AG20443 (cell line): ENCODE data around the gene PIGR.

Experiments used
- DNase-seq: peaks from one replicate; pipeline ENCODE4 v3.0.0; 2012; ENCODE audit warnings: low spot score, mixed read lengths

Gene PIGR

DNA sequence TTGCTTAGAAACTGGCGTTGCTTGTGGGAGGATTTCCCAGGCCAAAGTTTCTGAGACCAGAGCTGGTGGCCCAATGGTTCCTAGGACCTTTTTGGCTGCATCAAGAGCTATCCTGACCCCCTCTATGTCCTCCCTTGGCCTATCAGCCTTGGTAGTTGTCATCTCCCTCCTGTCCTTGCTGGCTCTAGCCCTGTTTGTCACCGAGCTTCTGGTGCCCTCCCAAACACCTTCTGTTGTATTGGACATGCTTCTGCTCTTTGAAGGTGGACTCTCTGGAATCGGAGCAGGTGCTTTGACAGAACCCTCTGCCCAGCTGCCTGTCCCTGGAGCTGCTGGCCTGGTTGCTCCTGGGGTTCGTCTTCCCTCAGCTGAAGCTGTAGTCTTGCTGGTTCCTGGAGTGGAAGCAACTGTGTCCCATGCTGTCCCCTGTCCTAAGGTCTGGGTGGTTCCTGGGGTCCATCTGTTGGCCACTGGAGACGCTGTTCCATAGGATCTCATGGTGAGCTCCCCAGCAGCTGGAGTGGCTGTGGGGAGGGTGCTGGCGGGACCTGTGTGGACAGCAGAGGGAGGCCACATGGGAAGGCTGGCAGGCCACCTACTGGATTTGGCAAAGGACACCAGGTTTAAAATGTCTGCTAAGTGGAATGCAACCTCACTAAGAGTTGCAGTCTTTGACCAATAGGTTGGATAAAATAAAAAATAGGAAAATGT lies 14.6 kb upstream of the PIGR start:
- DNase-seq: no peak

DNA sequence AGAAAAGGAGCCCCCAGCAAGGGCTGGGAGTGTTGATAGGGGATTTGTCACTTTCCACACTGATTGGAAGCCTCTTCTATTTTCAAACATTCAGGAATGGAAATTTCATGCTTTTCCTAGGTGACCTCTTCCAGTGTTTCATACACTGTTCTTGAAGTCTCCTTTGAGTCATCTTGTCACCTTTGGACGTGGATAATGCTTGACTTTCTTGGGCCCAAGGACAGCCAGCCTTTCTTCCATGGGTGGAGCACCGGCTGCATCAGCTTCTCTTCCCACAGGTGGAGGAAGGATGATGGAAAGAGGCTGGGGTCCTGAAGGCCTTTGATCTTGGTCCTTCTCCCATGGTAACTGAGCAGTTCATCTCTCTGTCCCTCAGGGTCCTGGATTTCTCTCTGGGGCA lies 11.9 kb upstream of the PIGR start:
- no peak for DNase-seq

DNA sequence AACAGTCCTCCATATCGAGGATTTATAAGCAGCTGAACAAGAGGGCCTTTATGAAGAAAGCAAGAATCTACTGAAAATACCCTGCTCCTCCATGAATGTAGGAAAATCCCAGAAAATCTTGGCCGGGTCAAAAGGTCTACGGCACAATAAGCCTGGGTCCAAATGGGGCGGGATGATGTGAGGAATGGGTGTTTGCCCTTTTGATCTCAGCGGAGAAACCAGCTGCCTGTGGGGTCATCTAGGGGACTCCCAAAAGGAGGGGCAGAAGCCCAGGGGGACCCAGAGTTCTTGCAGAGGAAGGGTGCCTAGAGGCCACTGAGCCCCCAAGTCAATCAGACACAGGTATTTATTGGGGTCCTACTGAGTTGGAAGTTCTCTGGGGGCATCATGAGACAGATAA lies 11.4 kb upstream of the PIGR start:
- DNase-seq: no peak

DNA sequence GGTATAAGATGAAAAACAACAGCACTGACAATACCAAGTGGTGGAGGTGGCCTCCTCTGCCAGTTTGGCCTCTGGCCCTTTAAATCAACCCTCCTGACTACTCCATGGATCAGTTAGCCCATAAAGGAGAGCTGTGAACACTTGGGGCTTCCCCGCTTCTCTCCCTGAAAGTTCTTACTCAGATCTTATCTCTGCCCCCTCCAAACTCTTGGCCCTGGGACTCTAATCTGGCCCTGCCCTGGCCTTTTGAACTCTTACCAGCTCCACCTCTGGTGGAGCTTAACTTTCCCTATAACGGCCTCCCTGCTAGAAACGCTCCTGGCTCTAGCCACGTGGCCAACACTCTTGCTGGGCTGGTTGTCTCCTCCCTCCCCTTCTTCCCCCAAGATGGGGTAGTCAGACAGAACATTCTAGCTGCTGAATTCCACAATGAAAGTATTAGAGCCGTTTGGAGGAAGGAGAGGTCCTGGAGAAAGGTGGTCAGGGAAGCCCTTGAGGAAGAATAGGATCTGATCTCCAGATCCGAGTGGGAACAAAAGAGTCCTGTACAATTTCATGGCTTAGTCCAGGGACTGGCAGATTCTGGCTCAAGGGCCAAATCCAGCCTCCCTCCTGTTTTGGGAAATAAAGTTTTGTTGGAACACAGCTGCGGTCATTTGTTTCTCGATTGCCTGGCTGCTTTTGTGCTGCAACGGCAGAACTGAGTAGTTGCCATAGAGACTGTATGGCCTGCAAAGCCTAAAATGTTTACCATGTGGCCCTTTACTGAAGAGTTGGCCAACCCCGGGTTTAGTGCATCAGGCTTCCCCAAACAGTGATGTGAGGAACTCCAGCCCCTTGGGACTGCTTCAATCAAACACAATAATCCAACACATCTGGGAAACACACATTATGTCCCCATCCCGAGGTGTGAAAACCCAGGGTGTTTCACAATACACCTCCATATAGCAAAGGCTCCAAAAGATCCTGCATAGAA lies 9.5 kb upstream of the PIGR start:
- no peak for DNase-seq

DNA sequence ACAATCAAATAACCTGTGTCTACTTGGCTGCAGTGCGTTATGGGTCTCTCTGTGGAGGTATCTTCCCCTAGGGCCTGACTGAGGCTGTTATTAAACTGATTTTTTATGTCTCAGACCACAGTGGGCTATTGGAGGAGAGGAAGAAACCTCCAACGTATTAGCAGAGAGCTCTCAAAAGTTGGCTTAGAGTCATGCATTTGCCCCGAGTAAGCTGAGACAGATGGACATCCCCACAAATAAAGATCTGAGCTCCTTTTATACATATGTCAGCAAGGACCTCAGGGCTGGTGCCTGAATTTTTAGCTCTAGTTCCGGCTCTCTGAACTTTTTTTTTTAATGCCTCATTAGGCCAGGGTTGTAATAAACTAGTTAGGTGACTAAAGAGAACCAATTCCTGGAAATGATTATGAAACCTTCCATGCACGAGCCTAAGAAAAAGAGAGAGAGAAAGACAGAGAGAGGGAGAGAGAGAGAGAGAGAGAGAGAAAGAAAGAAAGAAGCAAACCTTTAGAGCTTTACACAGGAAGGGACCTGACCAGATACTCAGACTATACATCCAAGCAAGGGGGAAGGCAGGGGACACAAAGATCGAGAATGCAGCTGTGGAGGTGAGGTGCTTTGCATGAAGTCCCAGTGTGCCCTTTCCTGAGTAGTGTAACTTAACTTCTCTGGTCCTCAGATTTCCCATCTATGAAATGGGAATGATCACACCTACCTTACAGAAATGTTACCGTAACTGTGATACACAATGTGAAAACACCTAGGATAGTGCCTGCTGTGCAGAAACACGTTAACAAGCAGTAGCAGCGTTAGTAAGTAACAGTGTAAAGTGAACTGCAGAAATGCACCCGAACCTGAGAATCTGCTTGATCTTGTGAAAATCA lies 8.4 kb upstream of the PIGR start:
- no peak for DNase-seq

DNA sequence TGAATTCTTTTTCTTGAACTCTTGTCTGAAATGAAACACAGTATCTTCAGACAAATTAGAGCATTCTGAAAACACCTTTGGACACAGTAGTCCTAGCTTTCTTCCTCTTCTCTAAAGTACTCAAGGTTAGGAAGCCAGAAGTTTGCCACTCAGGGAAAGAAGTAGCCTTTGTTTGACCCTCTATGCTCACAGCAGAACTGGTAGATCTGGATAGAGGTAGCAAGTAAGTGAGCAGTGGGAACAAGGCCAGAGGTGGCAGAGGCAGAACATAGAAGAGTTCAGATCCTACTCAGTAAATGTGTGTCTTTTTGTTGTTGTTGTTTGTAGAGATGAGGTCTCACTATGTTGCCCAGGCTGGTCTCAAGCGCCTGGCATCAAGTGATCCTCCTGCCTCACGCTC lies 7.4 kb upstream of the PIGR start:
- no peak for DNase-seq

DNA sequence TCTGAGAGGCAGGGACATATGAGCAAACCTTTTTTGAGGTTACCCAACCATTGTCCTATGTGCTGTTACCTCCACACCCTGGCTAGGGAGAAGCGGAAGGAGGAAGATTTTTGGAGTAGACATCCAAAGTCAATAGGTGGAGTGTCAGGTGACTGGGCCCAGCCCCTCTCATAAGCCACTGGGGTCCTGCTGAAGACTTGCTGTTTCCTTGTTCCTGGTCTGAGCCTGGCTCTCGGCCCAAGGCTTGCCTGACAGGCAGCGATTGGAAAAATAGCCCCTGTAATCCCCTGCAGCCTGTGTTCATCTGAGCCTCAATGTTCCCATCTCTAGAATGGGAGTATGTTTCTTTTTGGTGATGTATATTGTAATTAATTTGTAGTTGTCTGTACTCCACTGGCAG lies 6.9 kb upstream of the PIGR start:
- no peak for DNase-seq

DNA sequence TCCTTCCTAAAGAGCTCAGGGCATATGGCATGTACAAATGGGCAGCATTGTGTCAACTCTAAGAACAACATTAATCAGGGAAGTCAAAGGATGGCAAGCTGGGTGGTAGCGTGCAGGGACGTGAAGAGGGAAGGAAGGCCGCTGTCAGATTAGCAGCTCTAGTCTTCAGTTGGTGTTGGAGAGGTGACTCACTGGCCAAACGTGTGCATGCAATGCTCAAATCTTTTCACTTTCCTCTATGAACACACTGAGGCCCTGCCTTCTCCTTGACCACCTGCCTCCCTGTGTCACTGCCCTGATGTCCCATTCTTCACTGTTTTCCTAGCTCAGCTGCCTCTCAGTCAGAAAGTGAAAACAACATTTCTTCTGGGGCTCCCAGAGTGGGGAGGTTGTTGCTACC lies 5.9 kb upstream of the PIGR start:
- no peak for DNase-seq

DNA sequence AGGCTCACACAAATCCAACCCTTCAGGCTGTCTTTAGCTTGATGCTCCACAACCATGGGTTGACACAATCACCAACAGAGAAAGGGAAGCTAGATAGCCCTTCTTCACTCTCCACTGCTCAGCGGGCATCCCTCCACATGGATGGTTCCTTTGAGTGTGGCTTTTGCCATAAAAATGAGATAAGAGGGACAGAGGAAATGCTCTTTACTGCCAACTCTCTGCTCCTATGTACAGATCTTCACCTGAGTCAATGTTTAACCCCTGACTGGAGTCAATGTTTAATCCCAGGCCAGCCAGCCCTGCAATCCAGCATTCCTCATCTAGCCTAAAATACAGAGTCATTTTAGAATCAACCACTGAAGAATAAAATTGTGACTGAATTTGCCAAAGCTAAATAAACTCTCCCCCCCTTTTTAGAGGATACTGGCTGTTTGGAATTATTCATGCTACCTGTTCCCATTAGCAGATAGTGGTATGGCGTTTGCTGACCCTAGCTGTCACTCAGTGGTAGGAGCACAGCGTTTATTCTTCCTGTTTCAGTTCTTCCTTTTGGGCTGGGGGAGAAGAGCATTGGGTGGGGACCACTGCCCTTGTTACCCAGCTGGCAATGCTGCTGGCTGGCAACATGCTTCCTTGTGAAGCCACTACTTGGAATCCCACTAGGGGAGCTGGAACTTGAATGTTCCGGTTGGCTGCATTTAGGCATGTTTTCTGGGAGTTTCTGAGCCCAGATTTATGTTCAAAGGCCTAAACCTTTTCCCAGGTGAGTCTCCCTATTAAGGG lies 5.2 kb upstream of the PIGR start:
- no peak for DNase-seq

DNA sequence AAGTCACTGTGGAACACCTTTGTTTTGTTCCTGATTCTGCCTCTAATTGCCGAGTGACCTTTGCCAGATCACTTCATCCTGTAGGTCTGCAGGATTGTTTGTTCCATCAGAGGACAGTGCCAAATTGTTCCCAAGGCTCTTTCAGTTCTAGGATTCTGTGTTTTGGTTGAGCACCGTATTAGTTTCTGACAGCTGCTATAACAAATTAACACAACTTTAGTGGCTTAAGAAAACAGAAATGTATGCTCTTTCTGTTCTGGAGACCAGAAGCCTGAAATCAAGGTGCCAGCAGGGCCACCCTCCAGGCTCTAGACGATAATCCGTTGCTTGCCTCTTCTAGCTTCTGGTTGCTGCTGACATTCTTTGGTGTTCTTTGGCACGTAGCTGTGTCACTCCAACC lies 3.4 kb upstream of the PIGR start:
- DNase-seq: no peak

DNA sequence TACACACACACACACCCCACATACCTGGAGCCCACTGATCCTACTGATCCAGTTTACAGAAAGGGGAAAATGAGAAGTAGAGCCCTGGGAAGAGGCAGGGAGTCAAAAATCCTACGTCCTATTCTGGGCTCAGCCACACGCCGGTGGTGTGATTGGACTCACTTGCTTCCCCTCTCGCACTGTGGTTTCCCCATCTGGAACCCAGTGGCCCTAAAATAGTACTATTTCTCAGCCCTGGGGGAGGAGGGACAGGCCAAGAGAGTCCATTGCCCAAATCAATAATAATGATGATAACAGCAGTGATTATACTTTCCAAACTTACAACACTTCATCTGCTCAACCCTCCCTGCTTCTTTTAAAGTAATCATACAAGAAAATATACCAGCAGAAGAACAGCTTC lies 2.9 kb upstream of the PIGR start:
- DNase-seq: no peak

DNA sequence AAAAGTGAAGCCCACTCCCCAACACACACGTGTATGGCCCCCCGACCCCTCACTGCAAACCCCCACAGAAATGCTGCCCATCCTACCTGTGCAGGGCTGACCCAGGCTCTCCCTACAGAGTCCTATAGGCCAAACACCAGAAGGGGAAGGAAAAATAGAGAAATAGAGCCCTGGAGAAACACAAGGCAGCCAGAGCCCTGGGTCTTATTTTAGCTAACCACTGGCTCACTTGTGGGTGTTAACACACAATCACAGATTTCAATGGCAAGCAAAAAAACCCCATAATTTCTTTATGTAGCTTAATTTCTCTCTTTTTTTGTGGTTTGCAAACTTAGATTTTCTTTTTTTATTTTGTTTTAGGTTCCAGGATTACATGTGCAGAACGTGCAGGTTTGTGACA lies 989 bp upstream of the PIGR start:
- DNase-seq: no peak

DNA sequence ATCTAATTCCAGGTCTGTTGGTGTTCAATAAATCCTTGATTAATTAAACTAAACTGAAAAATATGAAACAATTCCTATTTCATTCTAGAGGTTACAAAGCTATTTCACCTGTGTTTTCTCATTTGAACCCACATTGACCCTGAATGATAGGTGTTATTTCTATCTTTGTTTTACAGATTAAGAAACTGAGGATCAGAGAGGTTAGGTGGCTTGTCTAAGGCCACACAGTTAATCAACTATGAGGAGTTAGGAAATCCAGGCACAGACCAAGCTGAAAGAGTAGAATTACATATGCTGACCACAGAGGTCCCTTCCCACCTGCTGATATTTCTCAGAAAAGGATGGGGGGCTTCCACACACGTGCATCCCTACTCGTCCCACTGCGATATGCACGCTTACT lies 487 bp downstream of the PIGR start:
- DNase-seq: no peak

DNA sequence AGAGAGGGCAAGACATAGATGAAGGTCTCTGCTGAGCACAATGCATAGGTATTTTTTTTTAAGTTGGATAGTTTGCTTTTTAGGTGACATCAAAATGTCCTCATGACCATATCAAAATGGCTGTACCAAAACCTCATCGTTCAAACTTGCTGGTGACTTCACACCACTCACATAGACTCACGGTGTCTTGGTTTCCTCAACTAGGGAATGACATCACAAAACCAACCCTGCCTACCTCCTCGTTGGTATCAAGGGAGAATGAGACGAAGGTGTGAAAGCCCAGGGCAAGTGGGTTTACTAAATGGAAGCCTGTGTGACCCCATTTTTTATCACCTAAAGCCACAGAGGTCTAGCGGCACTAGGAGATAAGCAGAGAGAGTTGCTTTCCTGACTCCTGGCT lies 1.6 kb downstream of the PIGR start:
- no peak for DNase-seq

DNA sequence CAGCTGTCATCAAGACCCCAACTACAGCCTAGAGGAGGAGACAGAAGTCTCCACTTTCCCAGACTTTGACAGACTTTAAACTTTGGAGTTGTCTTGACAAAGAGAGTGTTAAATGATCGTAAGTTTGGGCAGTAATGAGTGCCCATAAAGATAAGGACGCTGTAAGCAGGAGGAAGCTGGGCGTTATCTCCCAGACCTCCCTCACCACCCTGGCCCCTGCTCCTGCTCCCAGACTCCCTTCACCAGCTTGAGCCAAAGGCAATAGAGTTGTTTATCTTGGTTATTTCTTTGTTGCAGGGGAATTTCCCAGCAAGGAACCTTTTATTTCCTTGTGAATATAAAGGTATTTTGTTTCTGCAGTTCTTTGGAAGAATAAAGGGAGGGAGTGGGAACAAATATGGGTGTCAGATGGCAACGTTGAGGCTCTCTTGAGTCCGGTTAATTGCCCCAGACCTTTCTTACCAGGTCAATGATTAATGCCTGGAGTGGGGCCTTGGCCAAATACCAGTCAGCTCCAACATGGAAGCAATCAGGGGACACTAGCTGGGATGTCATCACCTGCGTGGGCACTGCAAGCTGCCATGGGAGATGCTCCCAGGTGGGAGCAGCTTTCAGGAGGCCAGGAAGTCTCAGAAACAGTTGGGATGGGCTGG lies 4.4 kb downstream of the PIGR start:
- DNase-seq: no peak

DNA sequence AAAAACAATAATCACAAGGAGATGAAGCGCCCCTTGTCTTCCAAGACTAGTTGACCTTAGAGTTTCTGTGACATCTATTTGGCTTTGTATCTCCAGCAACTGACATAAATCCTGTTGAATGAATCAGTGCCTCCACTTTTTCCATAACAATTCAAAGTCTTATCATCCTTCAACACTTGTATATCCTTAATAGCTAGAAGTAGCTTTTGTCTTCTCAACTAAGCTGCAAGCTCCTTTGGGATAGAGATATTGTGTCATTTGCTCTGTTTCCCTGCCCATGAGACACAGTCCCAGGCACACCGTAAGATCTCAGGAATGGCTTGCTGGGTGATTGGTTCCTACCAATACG lies 5.7 kb downstream of the PIGR start:
- DNase-seq: no peak

DNA sequence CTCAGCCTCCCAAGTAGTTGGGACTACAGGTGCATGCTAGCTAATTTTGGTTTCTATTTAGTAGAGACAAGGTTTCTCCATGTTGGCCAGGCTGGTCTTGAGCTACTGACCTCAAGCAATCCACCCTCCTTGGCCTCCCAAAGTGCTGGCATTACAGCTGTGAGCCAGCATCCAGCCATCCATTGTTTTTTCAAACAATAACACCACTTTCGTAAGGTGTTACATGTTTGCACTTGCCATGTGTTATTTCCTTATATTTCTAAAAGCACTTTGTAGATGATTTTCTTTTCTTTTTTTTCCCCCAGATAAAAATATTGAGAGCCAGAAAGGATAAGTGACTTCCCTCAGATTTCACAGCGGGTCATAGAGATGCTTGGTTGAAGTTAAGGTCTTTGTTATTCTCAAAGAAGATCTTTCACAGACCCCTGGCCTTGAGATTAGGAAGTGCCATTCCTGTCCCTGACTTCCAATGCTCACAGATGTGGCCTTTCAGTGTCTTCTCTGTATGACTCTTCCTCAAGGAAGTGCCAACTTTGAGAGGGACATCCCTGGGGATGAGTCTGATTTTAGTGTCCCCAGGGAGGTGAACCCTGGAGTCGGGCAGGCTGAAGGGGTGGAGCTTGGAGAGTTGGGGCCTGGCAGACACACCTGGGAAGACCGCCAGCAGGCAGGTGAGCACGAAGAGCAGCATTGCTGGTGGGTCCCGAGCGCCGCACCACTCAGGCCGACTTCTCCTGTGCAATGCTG lies 6.3 kb downstream of the PIGR start:
- no peak for DNase-seq

DNA sequence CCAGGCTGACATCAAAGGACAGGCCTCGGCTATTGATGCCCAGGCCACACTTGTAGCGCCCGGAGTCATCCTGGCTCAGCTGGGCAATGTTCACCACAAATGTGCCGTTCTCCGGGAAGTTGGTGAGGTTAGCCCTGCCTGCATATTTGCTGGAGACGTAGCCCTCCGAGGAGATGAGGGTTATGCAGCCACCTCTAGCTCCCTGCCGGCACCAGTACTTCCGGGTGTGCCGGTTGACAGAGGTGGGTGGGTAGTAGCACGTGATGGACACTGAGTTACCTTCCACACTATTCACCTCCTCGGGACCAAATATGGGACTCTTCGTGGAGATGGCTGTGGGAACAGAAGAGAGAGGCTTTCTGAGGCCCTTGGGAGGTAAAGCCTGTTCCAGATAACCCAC lies 7.1 kb downstream of the PIGR start:
- no peak for DNase-seq

DNA sequence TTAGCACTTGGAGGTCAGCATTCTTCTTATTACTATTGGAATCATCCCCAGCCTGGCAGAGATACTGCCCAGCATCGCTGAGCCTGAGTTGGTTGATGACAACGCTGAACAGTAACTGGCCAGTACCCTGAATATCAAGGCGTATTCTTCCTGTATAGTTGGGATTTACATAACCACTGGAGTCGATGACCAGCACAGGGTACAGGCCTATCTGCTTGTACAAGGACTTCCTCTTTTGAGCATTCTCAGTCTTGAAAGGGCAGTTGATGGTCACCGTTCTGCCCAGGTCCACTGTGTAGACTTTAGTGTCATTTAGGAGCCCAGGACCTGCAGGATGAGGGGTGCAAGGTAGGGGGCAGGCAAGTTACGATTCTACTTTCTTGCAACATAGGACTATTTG lies 8.8 kb downstream of the PIGR start:
- no peak for DNase-seq

DNA sequence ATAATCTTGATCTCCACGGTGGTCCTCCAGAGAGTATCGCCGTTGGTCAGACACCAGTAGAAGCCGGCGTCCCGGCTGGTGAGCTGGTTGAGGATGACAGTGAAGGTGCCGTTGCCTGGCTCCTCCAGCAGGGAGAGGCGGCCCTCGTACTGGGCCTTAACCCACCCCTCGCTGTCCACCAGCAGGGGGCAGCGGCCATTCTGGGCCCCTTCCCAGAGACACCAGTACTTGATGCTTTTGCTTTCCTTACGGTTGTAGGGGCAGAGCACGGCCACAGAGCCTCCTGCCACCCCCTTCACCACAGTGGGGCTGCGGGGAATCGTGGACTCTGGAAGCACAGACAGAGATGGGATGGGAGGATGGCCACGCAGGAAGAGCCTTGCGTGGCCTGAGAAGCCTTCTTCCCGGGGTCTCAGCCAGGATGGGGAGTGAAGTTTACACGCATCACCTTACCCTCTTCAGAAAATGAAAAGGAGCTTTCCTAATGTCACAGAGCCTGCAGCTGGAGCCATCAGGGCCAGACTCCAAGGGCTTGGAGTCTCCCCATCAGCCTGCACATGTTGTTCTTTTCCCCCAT lies 10.7 kb downstream of the PIGR start:
- peak; percentile 30 for DNase-seq
